Activated effector memory CD4-positive, alpha-beta T cell treated with anti-CD3 and anti-CD28 coated beads, Interleukin-2, amount 50 U/mL, for 16 hours (primary cell): ENCODE measurements around the gene MGAT5B.

Experiments
- DNase-seq: peaks from one replicate; pipeline ENCODE4 v3.0.0-alpha.2; 2020

The MGAT5B gene

GRCh38 chr17:76880971-76881370, 12.8 kb downstream of the MGAT5B start:
- no peak for DNase-seq

- DNase-seq: no peak
These were observed 13.2 kb downstream of the MGAT5B start for GRCh38 chr17:76881408-76881807.

GRCh38 chr17:76881966-76882365, 13.8 kb downstream of the MGAT5B start:
- no peak for DNase-seq

DNA sequence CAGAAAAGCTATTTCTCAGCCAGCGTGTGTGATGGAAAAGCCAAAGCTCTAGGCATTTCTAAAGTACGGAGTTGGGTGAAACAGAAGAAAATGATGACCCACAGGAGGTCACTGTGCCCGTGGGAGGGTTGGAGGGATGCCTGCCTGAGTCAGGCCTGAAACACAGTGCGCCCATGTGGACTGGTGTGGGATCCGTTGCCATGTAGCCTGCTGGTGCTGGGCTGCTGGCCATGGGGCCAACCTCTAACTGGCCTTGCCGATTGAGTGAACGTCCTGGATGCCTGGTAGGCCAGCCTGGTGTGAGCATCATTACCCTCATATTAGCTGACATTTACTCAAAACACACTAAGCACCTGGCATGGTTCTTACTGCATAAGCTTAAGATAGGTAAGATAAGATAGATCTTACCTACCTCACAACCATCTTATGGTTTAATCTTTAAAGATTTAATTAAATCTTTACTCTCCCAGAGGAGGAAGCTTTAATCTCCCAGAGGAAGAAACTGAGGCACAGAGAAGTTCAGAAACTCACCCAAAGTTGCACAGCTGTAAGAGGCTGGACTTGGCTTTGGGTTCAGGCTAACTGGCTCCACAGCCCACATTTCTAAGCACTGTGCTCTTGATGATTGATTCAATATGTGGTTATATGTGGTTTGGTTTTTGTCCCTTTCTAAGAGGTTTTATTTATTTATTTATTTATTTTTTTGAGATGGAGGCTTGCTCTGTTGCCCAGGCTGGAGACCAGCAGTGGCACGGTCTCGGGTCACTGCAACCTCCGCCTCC, 15.7 kb downstream of the MGAT5B start:
- no peak for DNase-seq

DNA sequence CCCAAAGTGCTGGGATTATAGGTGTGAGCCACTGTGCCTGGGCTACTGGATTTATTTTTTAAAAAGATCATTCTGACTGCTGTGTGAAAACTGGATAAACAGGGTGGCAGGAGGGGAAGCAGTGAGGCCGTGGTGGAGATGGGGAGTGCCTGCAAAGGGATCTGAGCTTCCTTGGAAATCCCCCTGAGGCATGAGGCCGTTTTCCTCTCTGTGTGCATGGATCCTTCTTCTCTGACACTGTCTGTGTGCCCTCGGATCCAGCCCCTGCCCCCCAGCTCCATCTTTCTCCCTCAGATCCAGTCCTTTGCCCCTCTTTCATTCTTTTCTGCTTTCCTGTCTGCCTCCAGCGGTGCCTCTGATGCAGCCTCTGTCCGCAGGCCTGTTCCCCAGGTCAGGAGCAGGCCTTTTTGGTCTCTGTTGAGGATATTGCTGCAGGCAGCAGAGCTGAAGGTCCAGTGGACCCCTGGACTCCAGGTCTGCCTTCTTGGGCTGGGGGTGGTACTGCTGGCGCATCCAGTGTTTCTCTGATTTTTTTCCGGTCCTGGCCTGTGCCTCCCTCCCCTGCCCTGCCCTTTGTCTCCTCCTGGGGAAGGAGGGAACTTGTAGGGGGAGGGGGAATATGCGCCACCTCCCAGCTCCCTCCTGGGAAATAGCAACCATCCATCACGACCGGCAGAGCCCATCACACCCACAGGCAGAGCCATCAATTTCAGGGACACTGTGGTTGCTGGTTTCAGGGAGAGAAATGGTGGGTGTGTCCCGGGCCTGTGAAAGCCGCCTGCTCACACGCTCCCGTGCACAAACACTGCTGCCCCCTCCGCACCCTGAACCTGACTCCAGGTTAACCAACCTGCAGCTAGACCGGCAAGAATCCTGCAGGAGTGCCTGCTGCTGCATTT, 17.0 kb downstream of the MGAT5B start:
- DNase-seq: no peak

GRCh38 chr17:76885894-76886290, 17.7 kb downstream of the MGAT5B start:
- no peak for DNase-seq

DNA sequence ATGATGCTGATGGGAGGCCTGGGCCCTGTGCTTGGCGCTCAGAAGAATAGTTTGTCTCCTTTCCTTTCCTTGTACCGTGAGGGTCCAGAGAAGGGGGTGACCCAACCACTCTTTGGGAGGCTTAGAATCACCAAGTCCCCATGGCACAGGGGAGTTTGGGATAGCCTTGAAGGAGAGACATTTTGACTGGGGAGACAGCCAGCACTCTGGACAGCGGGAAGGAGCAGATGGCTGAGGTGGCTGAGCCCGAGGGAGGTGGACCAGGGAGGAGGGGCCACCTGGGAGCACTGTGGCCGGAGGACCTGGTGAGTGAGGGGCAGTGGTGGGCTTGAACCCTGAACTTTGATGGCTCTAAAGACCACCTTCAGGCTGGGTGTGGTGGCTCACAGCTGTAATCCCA, 18.2 kb downstream of the MGAT5B start:
- DNase-seq: no peak

DNA sequence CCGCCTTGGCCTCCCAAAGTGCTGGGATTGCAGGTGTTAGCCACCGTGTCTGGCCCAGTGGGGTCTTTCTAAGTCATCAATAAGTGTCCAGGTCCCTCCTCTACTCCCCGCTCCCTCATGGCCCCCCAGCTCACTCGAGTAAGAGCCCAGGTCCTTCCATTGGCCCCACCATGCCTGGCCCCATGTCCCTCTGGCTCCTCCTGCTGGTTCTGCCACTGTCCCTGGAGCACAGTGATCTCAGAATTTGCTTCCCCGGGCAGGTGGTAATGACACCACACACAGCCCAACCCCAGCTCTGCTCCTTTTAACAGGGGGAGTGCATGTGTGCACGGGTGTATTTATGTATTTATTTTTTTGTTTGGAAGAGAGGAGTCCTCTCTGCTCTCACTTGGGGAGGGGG, 19.6 kb downstream of the MGAT5B start:
- no peak for DNase-seq

DNA sequence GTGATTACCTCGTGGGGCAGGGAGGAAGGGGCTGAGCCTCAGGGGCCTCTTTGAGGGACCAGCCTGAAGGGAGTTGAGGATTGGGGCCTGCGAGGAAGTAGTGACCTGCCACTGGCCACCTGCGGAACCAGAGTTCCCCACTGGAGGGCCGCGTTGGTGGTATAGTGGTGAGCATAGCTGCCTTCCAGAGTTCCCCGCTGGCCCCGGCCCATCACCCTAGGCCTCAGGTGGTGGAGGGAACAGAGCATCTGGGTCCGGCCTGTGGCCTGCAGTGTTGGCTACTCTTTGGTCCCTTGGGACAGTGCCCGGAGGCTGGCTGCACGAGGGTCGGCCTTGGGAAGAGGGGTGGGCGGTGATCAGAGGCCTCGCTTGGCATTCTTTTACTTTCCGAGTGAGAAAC, 20.5 kb downstream of the MGAT5B start:
- no peak for DNase-seq

GRCh38 chr17:76889323-76889722, 21.1 kb downstream of the MGAT5B start:
- DNase-seq: no peak

GRCh38 chr17:76892329-76892728, 24.1 kb downstream of the MGAT5B start:
- DNase-seq: no peak

- DNase-seq: no peak
These were observed 25.6 kb downstream of the MGAT5B start for GRCh38 chr17:76893623-76894334.

DNA sequence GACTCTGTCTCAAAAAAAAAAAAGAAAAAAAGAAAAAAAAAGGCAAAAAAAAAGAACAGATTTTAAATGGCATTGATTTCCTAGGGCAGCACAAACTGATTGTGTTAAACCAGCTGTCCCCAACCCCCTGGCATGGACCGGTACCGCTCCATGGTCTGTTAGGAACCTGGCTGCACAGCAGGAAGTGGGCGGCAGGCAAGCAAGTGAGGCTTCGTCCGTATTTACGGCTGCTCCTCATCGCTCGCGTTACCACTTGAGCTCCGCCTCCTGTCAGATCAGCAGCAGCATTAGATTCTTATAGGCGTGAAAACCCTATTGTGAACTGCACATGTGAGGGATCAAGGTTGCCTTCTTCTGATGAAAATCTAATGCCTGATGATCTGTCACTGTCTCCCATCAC, 26.6 kb downstream of the MGAT5B start:
- DNase-seq: no peak

- no peak for DNase-seq
These were observed 28.8 kb downstream of the MGAT5B start for GRCh38 chr17:76897023-76897422.

GRCh38 chr17:76899414-76899813, 31.2 kb downstream of the MGAT5B start:
- DNase-seq: no peak

GRCh38 chr17:76900723-76901122, 32.5 kb downstream of the MGAT5B start:
- no peak for DNase-seq

DNA sequence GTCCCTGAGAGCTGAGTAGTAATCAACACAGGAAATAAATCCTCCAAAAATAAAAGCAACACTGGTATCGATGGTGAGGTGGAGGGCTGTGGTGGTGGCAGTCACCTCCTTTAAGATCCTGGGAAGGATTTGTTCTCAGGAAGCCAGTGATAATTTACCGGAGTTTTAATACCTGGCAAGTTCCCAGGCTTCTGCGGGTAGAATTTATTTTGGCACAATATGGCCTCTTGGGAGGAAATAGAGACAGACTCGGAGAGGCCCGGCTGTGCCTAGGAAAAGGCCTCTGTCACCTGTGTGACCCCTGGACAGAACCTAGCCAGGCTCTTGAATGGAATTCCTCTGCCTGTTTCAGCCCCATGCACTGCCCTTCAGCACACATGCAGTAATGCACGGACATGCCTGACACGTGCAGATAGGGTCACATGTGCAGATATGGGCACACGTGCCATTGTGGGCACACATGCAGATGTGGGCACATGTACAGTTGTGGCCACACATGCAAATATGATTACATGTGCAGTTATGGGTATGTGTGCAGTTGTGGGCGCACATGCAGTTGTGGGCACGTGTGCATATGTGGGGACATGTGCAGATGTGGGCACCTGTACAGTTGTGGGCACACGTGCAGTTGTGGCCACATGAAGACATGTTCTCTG, 33.5 kb downstream of the MGAT5B start:
- no peak for DNase-seq

- no peak for DNase-seq
These were observed 34.3 kb downstream of the MGAT5B start for GRCh38 chr17:76902476-76902875.

DNA sequence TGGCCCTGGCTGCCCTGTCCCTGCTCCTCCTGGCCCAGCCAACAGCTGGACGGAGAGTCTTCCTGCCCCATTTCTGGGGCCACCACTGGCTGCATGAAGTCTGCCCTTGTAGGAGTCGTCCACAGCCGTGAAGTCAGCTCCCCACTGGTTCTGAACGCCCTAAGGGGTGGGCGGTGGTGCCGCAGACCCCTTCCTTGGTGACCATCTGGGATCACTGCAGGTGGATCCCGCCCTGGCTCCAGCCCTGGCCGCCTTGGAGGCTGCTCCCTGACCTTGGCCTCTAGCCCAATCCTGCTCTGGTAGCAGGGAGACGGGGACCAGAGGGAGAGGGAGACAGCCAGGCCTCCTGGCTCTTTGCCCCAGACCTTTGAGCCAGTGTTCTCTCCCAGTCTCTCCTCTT, 35.4 kb downstream of the MGAT5B start:
- DNase-seq: no peak

GRCh38 chr17:76904116-76904515, 35.9 kb downstream of the MGAT5B start:
- DNase-seq: no peak

- no peak for DNase-seq
These were observed 36.8 kb downstream of the MGAT5B start for GRCh38 chr17:76905036-76905435.

GRCh38 chr17:76905836-76906235, 37.6 kb downstream of the MGAT5B start:
- no peak for DNase-seq

DNA sequence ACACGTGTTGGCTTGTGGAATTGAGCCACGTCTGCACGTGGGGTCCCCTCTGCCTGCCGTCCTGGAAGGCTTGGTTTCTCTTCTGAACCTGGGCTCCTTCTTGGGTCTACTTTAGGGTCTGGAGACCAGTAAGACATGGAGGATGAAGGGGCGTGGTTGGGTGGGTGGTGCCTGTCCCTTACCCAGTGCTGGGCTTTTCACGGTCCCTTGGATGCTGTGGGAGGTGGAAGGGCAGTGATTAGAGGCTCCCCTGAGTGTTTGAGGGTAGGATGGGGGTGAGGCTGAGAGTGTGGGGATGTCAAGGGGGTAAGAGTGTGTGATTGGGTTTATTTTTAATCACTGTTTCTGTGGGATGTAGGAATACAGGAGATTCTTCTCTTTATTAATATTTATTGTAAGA, 38.3 kb downstream of the MGAT5B start:
- no peak for DNase-seq
